IMR-90 (cell line): ENCODE data around the gene CSAD. TPM values are rescaled to one million over a fixed set of nuclear protein-coding genes. Genes with fewer than 3 reads are reported as not detected.
A peak's percentile ranks its signal among the peaks of the same experiment; 100 is the strongest.

Source experiments
- ATAC-seq: fragments of 200-7000 bp; cut with Tn5 transposase; 2 replicates; pipeline ENCODE4 v1.9.1; 2020; ENCODE audit warnings: low read depth, mild to moderate bottlenecking, moderate library complexity
- BruUV-seq: library from RNA; stranded (reverse); fragments of 400-500 nt; replicated peaks from 2 replicates; lab custom pipeline; 2021; lab: Mats Ljungman, UMichigan
- CTCF ChIA-PET: fragments of 300-600 bp; formaldehyde crosslinking; extraction: SDS; loops from one replicate; lab custom pipeline; 2021; ENCODE audit warnings: antibody characterized with exemption; lab: Yijun Ruan, JAX
- POLR2A ChIA-PET: fragments of 300-600 bp; sonication (Branson Sonifier 250); formaldehyde crosslinking; loops from one replicate; lab custom pipeline; 2022; ENCODE audit warnings: antibody characterized with exemption; ENCODE audit not compliant: unreplicated experiment; lab: Charles Lee
- DNase-seq: peaks from one replicate; pipeline ENCODE4 v3.0.0; 2013
- H2AFZ ChIP-seq: replicated peaks from 2 replicates; pipeline ENCODE3; 2013; ENCODE audit warnings: low read length, mild to moderate bottlenecking; ENCODE audit not compliant: poor library complexity
- H2AK5ac ChIP-seq: 2 replicates; pipeline ENCODE4 v1.6.1; 2013; ENCODE audit warnings: low read depth, low read length, inconsistent platforms
- H2AK9ac ChIP-seq: replicated peaks from 2 replicates; pipeline ENCODE3; 2013; ENCODE audit warnings: mild to moderate bottlenecking, low read depth, low read length, moderate library complexity; ENCODE audit not compliant: poor library complexity
- H2BK120ac ChIP-seq: 2 replicates; pipeline ENCODE4 v1.6.1; 2013; ENCODE audit warnings: low read depth, low read length, inconsistent platforms
- H2BK15ac ChIP-seq: 3 replicates; pipeline ENCODE4 v1.6.1; 2013; ENCODE audit warnings: low read depth, low read length, inconsistent platforms
- H2BK20ac ChIP-seq: 2 replicates; pipeline ENCODE4 v1.6.1; 2013; ENCODE audit warnings: low read depth, mild to moderate bottlenecking, inconsistent platforms, low read length, moderate library complexity
- H2BK5ac ChIP-seq: 2 replicates; pipeline ENCODE4 v1.6.1; 2013; ENCODE audit warnings: mild to moderate bottlenecking, low read depth, low read length, inconsistent platforms; ENCODE audit not compliant: poor library complexity, severe bottlenecking
- H3K14ac ChIP-seq: replicated peaks from 2 replicates; pipeline ENCODE4 v1.6.1; 2013; ENCODE audit warnings: low read depth, low read length, inconsistent platforms
- H3K18ac ChIP-seq: 2 replicates; pipeline ENCODE4 v1.6.1; 2013; ENCODE audit warnings: low read depth, low read length, control low read depth
- H3K23ac ChIP-seq: 2 replicates; pipeline ENCODE4 v1.6.1; 2013; ENCODE audit warnings: low read depth, low read length, inconsistent platforms
- H3K27ac ChIP-seq: 2 replicates; pipeline ENCODE4 v1.5.1; 2013; ENCODE audit warnings: mild to moderate bottlenecking, control low read depth, low read length; ENCODE audit not compliant: insufficient read depth
- H3K27me3 ChIP-seq: 2 replicates; pipeline ENCODE4 v1.6.1; 2013; ENCODE audit warnings: low read length; ENCODE audit not compliant: control insufficient read depth, insufficient read depth
- H3K36me3 ChIP-seq: 2 replicates; pipeline ENCODE4 v1.6.1; 2013; ENCODE audit warnings: low read length, mixed read lengths; ENCODE audit not compliant: control insufficient read depth, insufficient read depth
- H3K4ac ChIP-seq: 2 replicates; pipeline ENCODE4 v1.6.1; 2013; ENCODE audit warnings: low read depth, low read length, inconsistent platforms
- H3K4me1 ChIP-seq: 2 replicates; pipeline ENCODE4 v1.6.1; 2013; ENCODE audit warnings: low read length, mixed read lengths; ENCODE audit not compliant: control insufficient read depth, insufficient read depth
- H3K4me2 ChIP-seq: 2 replicates; pipeline ENCODE4 v1.6.1; 2013; ENCODE audit warnings: low read depth, mild to moderate bottlenecking, control low read depth, low read length, moderate library complexity
- H3K4me3 ChIP-seq: 2 replicates; pipeline ENCODE4 v1.5.1; 2013; ENCODE audit warnings: low read depth, mild to moderate bottlenecking, control low read depth, low read length, moderate library complexity; ENCODE audit not compliant: insufficient read depth
- H3K56ac ChIP-seq: 2 replicates; pipeline ENCODE4 v1.6.1; 2013; ENCODE audit warnings: low read length, inconsistent platforms; ENCODE audit not compliant: insufficient read depth; ENCODE audit errors: extremely low read depth
- H3K79me1 ChIP-seq, 2 experiments: 2 replicates each; pipeline ENCODE4 v1.6.1; 2013; ENCODE audit warnings: low read length in 2 of 2, inconsistent platforms in 1 of 2, low read depth in 1 of 2
- H3K9ac ChIP-seq: 2 replicates; pipeline ENCODE4 v1.6.1; 2013; ENCODE audit warnings: low read depth, low read length, control low read depth
- H3K9me1 ChIP-seq: 2 replicates; pipeline ENCODE4 v1.6.1; 2013; ENCODE audit warnings: low read length, inconsistent platforms; ENCODE audit not compliant: insufficient read depth
- H3K9me3 ChIP-seq: 2 replicates; pipeline ENCODE4 v1.6.1; 2013; ENCODE audit warnings: low read length; ENCODE audit not compliant: control insufficient read depth, insufficient read depth
- H4K20me1 ChIP-seq: 2 replicates; pipeline ENCODE4 v1.6.1; 2013; ENCODE audit warnings: low read length, inconsistent platforms; ENCODE audit not compliant: insufficient read depth
- H4K5ac ChIP-seq: 2 replicates; pipeline ENCODE4 v1.6.1; 2013; ENCODE audit warnings: mild to moderate bottlenecking, low read depth, low read length, control low read depth
- H4K8ac ChIP-seq, 2 experiments: 2 replicates each; pipeline ENCODE4 v1.6.1; 2013; ENCODE audit warnings: low read depth in 2 of 2, low read length in 2 of 2, control low read depth in 1 of 2, inconsistent platforms in 1 of 2
- H4K91ac ChIP-seq: 2 replicates; pipeline ENCODE4 v1.6.1; 2013; ENCODE audit warnings: low read depth, low read length, inconsistent platforms; ENCODE audit not compliant: insufficient read depth
- BHLHE40 ChIP-seq: fragments of 150-350 bp; IDR thresholded peaks from 2 replicates; pipeline ENCODE4 v1.6.1; 2016; ENCODE audit warnings: mild to moderate bottlenecking, low read depth, low read length
- CEBPB ChIP-seq: IDR thresholded peaks from 2 replicates; pipeline ENCODE4 v1.6.1; 2012; ENCODE audit warnings: low read depth, low read length, improper control_type of control experiment
- CHD1 ChIP-seq: IDR thresholded peaks from 2 replicates; pipeline ENCODE4 v1.6.1; 2012; ENCODE audit warnings: low read depth, low read length, improper control_type of control experiment
- FOS ChIP-seq: fragments of 150-350 bp; IDR thresholded peaks from 2 replicates; pipeline ENCODE4 v1.6.1; 2016; ENCODE audit warnings: low read depth, low read length
- MAFK ChIP-seq: IDR thresholded peaks from 2 replicates; pipeline ENCODE4 v1.6.1; 2012; ENCODE audit warnings: low read depth, low read length, improper control_type of control experiment
- MAZ ChIP-seq: IDR thresholded peaks from 2 replicates; pipeline ENCODE4 v1.6.1; 2012; ENCODE audit warnings: low read depth, mild to moderate bottlenecking, low read length, improper control_type of control experiment, moderate library complexity, borderline replicate concordance
- MXI1 ChIP-seq: IDR thresholded peaks from 2 replicates; pipeline ENCODE4 v1.6.1; 2012; ENCODE audit warnings: low read depth, mild to moderate bottlenecking, low read length, moderate library complexity, borderline replicate concordance
- POLR2A ChIP-seq: IDR thresholded peaks from 2 replicates; pipeline ENCODE4 v1.6.1; 2012; ENCODE audit warnings: mild to moderate bottlenecking, low read depth, low read length
- RAD21 ChIP-seq: IDR thresholded peaks from 2 replicates; pipeline ENCODE4 v1.6.1; 2012; ENCODE audit warnings: low read length, improper control_type of control experiment
- RCOR1 ChIP-seq: IDR thresholded peaks from 2 replicates; pipeline ENCODE4 v1.6.1; 2012; ENCODE audit warnings: mild to moderate bottlenecking, low read length, improper control_type of control experiment; ENCODE audit not compliant: insufficient replicate concordance
- RFX5 ChIP-seq: IDR thresholded peaks from 2 replicates; pipeline ENCODE4 v1.8.0; 2012; ENCODE audit warnings: low read depth, mild to moderate bottlenecking, low read length, moderate library complexity
- SMC3 ChIP-seq: fragments of 150-350 bp; IDR thresholded peaks from 2 replicates; pipeline ENCODE4 v1.6.1; 2016; ENCODE audit warnings: low read depth, mild to moderate bottlenecking, antibody characterized with exemption, low read length, moderate library complexity
- WGBS, 2 experiments: methylation state at CpG; one replicate each; pipeline versions ENCODE4 v1.1.5 to v1.1.7; 2013; ENCODE audit warnings: missing lambda C conversion rate in 2 of 2; ENCODE audit not compliant: insufficient read length in 1 of 2; ENCODE audit errors: extremely low coverage in 2 of 2; 5-methylcytosine and 5-hydroxymethylcytosine counted together
- dilution Hi-C: fragments of 300-500 bp; cut with HindIII; formaldehyde crosslinking; loops from one replicate; pipeline ENCODE4 v1.14.3; 2018; ENCODE audit warnings: low sequenced_read_pairs; ENCODE audit not compliant: unreplicated experiment
- in situ Hi-C: fragments of 300-500 bp; cut with MboI; formaldehyde crosslinking; loops from 3 replicates; pipeline ENCODE4 v1.14.3; 2019; ENCODE audit warnings: low sequenced_read_pairs, inconsistent platforms, mixed read lengths
- intact Hi-C: fragments of 100-400 bp; cut with micrococcal nuclease; formaldehyde crosslinking; loops from 2 replicates; pipeline ENCODE4 v1.10.0; 2022
- polyA plus RNA-seq, 3 experiments: library from polyadenylated mRNA; depleted of rRNA; stranded (reverse); fragments of >200 nt; gene quantifications; 2 replicates each; pipeline ENCODE4 v1.2.3, GENCODE V29; 2012; ENCODE audit warnings: low replicate concordance in 1 of 3
- total RNA-seq: library from RNA; depleted of rRNA; stranded (reverse); fragments of >200 nt; gene quantifications from 2 replicates; pipeline ENCODE4 v1.2.3, GENCODE V29; 2012
- TF ChIP-seq, protein P1 (sequence below): conservative IDR thresholded peaks from 2 replicates; pipeline ENCODE4 v1.5.1; 2012; ENCODE audit warnings: mild to moderate bottlenecking, low read depth, low read length, improper control_type of control experiment
- TF ChIP-seq, protein P2 (sequence below): fragments of 150-350 bp; IDR thresholded peaks from 2 replicates; pipeline ENCODE4 v1.6.1; 2016; ENCODE audit warnings: low read depth, mild to moderate bottlenecking, low read length, moderate library complexity, borderline replicate concordance
- TF ChIP-seq, protein P3 (sequence below): fragments of 150-350 bp; IDR thresholded peaks from 2 replicates; pipeline ENCODE4 v1.6.1; 2017; ENCODE audit warnings: mild to moderate bottlenecking, antibody characterized with exemption, low read length, low read depth

CSAD gene
- total and polyA plus RNA-seq, 2 of the 4 experiments (the other 2 are of a cell fraction), result 5.4 to 45.6 TPM

DNA sequence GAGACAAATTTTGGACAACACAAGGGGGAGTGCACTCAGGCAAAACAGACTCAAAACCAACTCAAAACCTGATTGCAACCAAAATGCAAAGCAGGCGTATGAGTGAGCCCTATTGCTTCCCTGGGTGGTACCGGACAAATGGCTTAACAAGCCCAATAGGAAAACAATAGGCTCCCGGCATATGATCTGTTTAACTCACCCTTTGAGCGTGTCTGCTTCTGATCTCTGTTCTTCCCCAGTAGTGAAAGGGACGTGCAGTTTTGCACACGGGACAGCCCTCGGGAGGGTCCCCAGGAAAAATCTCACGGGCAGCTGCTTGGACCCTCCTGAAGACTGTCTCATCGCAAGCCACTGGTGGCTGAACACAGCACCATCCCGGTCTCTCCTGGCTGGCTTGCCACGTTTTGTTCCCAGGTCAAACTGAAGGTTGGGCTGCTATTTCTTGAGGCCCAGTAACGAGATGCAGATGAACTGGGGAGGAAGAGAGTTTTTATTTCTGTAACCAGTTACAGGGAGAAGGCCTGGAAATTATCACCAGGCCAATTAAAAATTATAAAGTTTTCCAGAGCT lies 67.5 kb downstream of the CSAD start:
- CTCF ChIA-PET, result no interaction called here

More for the DNA sequence above, 67.5 kb downstream of the CSAD start:
- Histone ChIP-seq H2AFZ (peak overlapping the region; percentile 11), H3K18ac (no peak overlapping the region), H4K5ac (no peak overlapping the region), H2BK120ac (no peak overlapping the region), H3K23ac (no peak overlapping the region), H3K27me3 (no peaks in the 10 kb centered on the region), H3K4me3 (no peak overlapping the region), H3K56ac (no peak overlapping the region), H3K14ac (no peak overlapping the region), H3K9me3 (no peaks in the 10 kb centered on the region), H3K4ac (no peak overlapping the region), H2BK15ac (no peak overlapping the region), H2BK20ac (no peak overlapping the region), H4K20me1 (no peaks in the 10 kb centered on the region), H3K79me1 (no peaks in the 10 kb centered on the region), H2AK9ac (no peak overlapping the region), H3K4me1 (no peaks in the 10 kb centered on the region), H3K9me1 (no peaks in the 10 kb centered on the region), H2AK5ac (no peak overlapping the region), H2BK5ac (no peak overlapping the region), H3K9ac (no peak overlapping the region), H4K8ac (no peak overlapping the region), H3K36me3 (no peaks in the 10 kb centered on the region), H3K27ac (no peak overlapping the region), H4K91ac (no peak overlapping the region), H3K4me2 (no peak overlapping the region)
- ATAC-seq (no peak), DNase-seq (no peak)
- TF ChIP-seq BHLHE40 (no peak), MXI1 (no peak), POLR2A (no peak), SMC3 (no peak), FOS (no peak), CHD1 (no peak), RFX5 (no peak), RAD21 (no peak), CEBPB (no peak), RCOR1 (no peak), MAZ (no peak), MAFK (no peak)
- TF ChIP-seq, protein P1, sequence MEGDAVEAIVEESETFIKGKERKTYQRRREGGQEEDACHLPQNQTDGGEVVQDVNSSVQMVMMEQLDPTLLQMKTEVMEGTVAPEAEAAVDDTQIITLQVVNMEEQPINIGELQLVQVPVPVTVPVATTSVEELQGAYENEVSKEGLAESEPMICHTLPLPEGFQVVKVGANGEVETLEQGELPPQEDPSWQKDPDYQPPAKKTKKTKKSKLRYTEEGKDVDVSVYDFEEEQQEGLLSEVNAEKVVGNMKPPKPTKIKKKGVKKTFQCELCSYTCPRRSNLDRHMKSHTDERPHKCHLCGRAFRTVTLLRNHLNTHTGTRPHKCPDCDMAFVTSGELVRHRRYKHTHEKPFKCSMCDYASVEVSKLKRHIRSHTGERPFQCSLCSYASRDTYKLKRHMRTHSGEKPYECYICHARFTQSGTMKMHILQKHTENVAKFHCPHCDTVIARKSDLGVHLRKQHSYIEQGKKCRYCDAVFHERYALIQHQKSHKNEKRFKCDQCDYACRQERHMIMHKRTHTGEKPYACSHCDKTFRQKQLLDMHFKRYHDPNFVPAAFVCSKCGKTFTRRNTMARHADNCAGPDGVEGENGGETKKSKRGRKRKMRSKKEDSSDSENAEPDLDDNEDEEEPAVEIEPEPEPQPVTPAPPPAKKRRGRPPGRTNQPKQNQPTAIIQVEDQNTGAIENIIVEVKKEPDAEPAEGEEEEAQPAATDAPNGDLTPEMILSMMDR, result no peak
- TF ChIP-seq, protein P2, sequence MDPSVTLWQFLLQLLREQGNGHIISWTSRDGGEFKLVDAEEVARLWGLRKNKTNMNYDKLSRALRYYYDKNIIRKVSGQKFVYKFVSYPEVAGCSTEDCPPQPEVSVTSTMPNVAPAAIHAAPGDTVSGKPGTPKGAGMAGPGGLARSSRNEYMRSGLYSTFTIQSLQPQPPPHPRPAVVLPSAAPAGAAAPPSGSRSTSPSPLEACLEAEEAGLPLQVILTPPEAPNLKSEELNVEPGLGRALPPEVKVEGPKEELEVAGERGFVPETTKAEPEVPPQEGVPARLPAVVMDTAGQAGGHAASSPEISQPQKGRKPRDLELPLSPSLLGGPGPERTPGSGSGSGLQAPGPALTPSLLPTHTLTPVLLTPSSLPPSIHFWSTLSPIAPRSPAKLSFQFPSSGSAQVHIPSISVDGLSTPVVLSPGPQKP, result no peak
- TF ChIP-seq, protein P3, sequence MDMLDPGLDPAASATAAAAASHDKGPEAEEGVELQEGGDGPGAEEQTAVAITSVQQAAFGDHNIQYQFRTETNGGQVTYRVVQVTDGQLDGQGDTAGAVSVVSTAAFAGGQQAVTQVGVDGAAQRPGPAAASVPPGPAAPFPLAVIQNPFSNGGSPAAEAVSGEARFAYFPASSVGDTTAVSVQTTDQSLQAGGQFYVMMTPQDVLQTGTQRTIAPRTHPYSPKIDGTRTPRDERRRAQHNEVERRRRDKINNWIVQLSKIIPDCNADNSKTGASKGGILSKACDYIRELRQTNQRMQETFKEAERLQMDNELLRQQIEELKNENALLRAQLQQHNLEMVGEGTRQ, result no peak
- 78% methylated on average over 3 of the region's 12 CpGs; no CpG with 5 or more reads in 1 of the 2 experiments for WGBS, 2 experiments
- intact Hi-C loops (no loop called here), dilution Hi-C loops (no loop called here), in situ Hi-C loops (no loop called here)
- POLR2A ChIA-PET, result no interaction called here
- BruUV-seq, result no TSS peak
